HepG2 (cell line): ENCODE measurements around the gene RNU11. TPM values are rescaled to one million over a fixed set of nuclear protein-coding genes. Genes with fewer than 3 reads are reported as not detected.

ENCODE experiments used
- ATAC-seq: fragments of 200-7000 bp; cut with Tn5 transposase; 3 replicates; pipeline ENCODE4 v1.9.1; 2020; ENCODE audit warnings: mild to moderate bottlenecking, moderate library complexity
- BruUV-seq: library from RNA; stranded (reverse); fragments of 400-500 nt; replicated peaks from 2 replicates; lab custom pipeline; 2021; lab: Mats Ljungman, UMichigan
- CTCF ChIA-PET: fragments of 300-600 bp; formaldehyde crosslinking; extraction: SDS; loops from one replicate; lab custom pipeline; 2021; ENCODE audit warnings: low total read pairs, inconsistent platforms, low intra/inter-chr PET ratio; lab: Yijun Ruan, JAX
- POLR2A ChIA-PET: fragments of 350-600 bp; sonication (Branson Sonifier 250); formaldehyde crosslinking; loops from one replicate; lab custom pipeline; 2020; ENCODE audit warnings: antibody characterized with exemption, inconsistent platforms; lab: Yijun Ruan, JAX
- DNase-seq: peaks from one replicate; pipeline ENCODE4 v3.0.0-alpha.2; 2015; ENCODE audit warnings: low spot score
- FAIRE-seq: peaks from 3 replicates; lab custom pipeline; 2011; peaks lifted over from hg19 to GRCh38; lab: Jason Lieb, UNC
- H2AFZ ChIP-seq: one replicate; pipeline ENCODE4 v1.6.1; 2011; ENCODE audit warnings: low read length, inconsistent platforms
- H3K27ac ChIP-seq: fragments of 300-600 bp; 3 replicates; pipeline ENCODE4 v1.8.0; 2011; ENCODE audit warnings: mixed run types, mild to moderate bottlenecking, mixed read lengths, low read length, inconsistent platforms; ENCODE audit not compliant: insufficient read depth; ENCODE audit errors: extremely low read length
- H3K27me3 ChIP-seq, 2 experiments: fragments of 200-600 bp in 1 of 2; 2 replicates in 1 of 2; 3 replicates in 1 of 2; pipeline versions ENCODE4 v1.6.0 to v1.8.0; 2011; ENCODE audit warnings: low read length in 2 of 2, mild to moderate bottlenecking in 2 of 2, moderate library complexity in 2 of 2, inconsistent platforms in 1 of 2; ENCODE audit not compliant: insufficient read depth in 2 of 2, control insufficient read depth in 1 of 2
- H3K36me3 ChIP-seq, 2 experiments: fragments of 200-600 bp in 1 of 2; replicated peaks in 1 of 2; 2 replicates in 1 of 2; 3 replicates in 1 of 2; pipeline versions ENCODE4 v1.5.1 to v1.8.0; 2011; ENCODE audit warnings: low read length in 2 of 2, inconsistent platforms in 1 of 2; ENCODE audit not compliant: insufficient read depth in 2 of 2, control insufficient read depth in 1 of 2
- H3K4me1 ChIP-seq: 2 replicates; pipeline ENCODE4 v1.5.1; 2012; ENCODE audit warnings: low read length, inconsistent platforms; ENCODE audit not compliant: insufficient read depth
- H3K4me2 ChIP-seq: 2 replicates; pipeline ENCODE4 v1.6.0; 2011; ENCODE audit warnings: low read depth, low read length, inconsistent platforms
- H3K4me3 ChIP-seq, 3 experiments: fragments of 200-600 bp in 1 of 3; sonication (generic), shearing (Covaris generic) in 1 of 3; replicated peaks in 1 of 3; 2 replicates each; pipeline ENCODE4 v1.5.1; 2011 to 2016; ENCODE audit warnings: low read length in 3 of 3, inconsistent platforms in 2 of 3, low read depth in 2 of 3, mild to moderate bottlenecking in 2 of 3, control low read depth in 1 of 3, mixed read lengths in 1 of 3; ENCODE audit not compliant: insufficient read depth in 1 of 3
- H3K79me2 ChIP-seq: one replicate; pipeline ENCODE4 v1.6.1; 2011; ENCODE audit warnings: low read length, inconsistent platforms; ENCODE audit not compliant: insufficient read depth
- H3K9ac ChIP-seq: 2 replicates; pipeline ENCODE4 v1.6.0; 2011; ENCODE audit warnings: mild to moderate bottlenecking, low read depth, low read length, inconsistent platforms; ENCODE audit not compliant: insufficient read depth
- H3K9me3 ChIP-seq: 2 replicates; pipeline ENCODE4 v1.5.1; 2012; ENCODE audit warnings: mild to moderate bottlenecking, low read length
- H4K20me1 ChIP-seq: 2 replicates; pipeline ENCODE4 v1.6.0; 2011; ENCODE audit warnings: inconsistent platforms, mild to moderate bottlenecking, low read length, moderate library complexity; ENCODE audit not compliant: insufficient read depth
- HCFC1 ChIP-seq: fragments of 150-350 bp; IDR thresholded peaks from 2 replicates; pipeline ENCODE4 v1.6.1; 2014; ENCODE audit warnings: low read depth, low read length
- HMGXB3 ChIP-seq: sonication (generic); formaldehyde crosslinking; IDR thresholded peaks from 2 replicates; pipeline ENCODE4 v1.4.0; 2020; ENCODE audit warnings: missing genetic modification reagents, borderline replicate concordance
- PCBP2 ChIP-seq: fragments of 200-400 bp; formaldehyde crosslinking; optimal IDR thresholded peaks from 2 replicates; pipeline ENCODE3; 2018; ENCODE audit warnings: low read length, low read depth; ENCODE audit not compliant: poor library complexity, severe bottlenecking
- TEAD3 ChIP-seq: optimal IDR thresholded peaks from 2 replicates; pipeline ENCODE3; 2016; ENCODE audit warnings: borderline replicate concordance
- ZBTB25 ChIP-seq: IDR thresholded peaks from 2 replicates; pipeline ENCODE4 v1.6.1; 2018; ENCODE audit warnings: missing genetic modification reagents
- ZEB1 ChIP-seq: IDR thresholded peaks from 2 replicates; pipeline ENCODE4 v1.6.1; 2012; ENCODE audit warnings: mild to moderate bottlenecking, low read depth, inconsistent platforms; ENCODE audit not compliant: insufficient replicate concordance
- WGBS: methylation state at CpG from one replicate; pipeline ENCODE4 v1.1.6; 2017; ENCODE audit warnings: low lambda C conversion rate; 5-methylcytosine and 5-hydroxymethylcytosine counted together
- in situ Hi-C: cut with HindIII; loops from 2 replicates; pipeline ENCODE4 v1.10.0; 2017; ENCODE audit warnings: low pct_unique_long_range_greater_than_20kb; ENCODE audit not compliant: extremely low pct_ligation_motif_present
- intact Hi-C: fragments of 100-400 bp; cut with micrococcal nuclease; formaldehyde crosslinking; loops from one replicate; pipeline ENCODE4 v1.10.0; 2022; ENCODE audit not compliant: unreplicated experiment
- polyA plus RNA-seq, 8 experiments: library from polyadenylated mRNA; depleted of rRNA in 3 of 8; stranded (reverse) in 7 of 8; unstranded in 1 of 8; fragments of >200 nt; fragmentation: Illumina TruSeq in 4 of 8; extraction: Trizol in 4 of 8; gene quantifications; 2 replicates each; pipeline versions ENCODE4 v1.2.1 to v1.2.3, GENCODE V29; 2011 to 2016; ENCODE audit warnings: low read depth in 4 of 8, missing spikeins in 1 of 8, mixed read lengths in 1 of 8; ENCODE audit not compliant: insufficient read depth in 1 of 8
- total RNA-seq, 5 experiments: library from RNA; depleted of rRNA; stranded (reverse); fragments of >200 nt; fragmentation: Illumina TruSeq; extraction: Trizol; gene quantifications; 2 replicates each; pipeline ENCODE4 v1.2.3, GENCODE V29; 2016; ENCODE audit warnings: low read depth in 1 of 5
- TF ChIP-seq, protein P1 (sequence below): sonication (generic); formaldehyde crosslinking; IDR thresholded peaks from 2 replicates; pipeline ENCODE4 v1.8.0; 2022; ENCODE audit warnings: mild to moderate bottlenecking, missing genetic modification reagents, moderate library complexity
- TF ChIP-seq, protein P2 (sequence below), 2 experiments: fragments of 450-650 bp in 1 of 2; sonication (generic) in 1 of 2; formaldehyde crosslinking; IDR thresholded peaks; 2 replicates each; pipeline versions ENCODE4 v1.5.0 to v1.8.0; 2020 to 2022; ENCODE audit warnings: mild to moderate bottlenecking in 1 of 2, missing genetic modification reagents in 1 of 2
- TF ChIP-seq, protein P3 (sequence below): sonication (generic); formaldehyde crosslinking; IDR thresholded peaks from 2 replicates; pipeline ENCODE4 v1.5.1; 2020; ENCODE audit warnings: mild to moderate bottlenecking, missing genetic modification reagents, moderate library complexity

The RNU11 gene
- total and polyA plus RNA-seq, 2 of the 13 experiments (the other 11 are each of a cell fraction or from before 2014, with no cell fraction given): not detected

DNA sequence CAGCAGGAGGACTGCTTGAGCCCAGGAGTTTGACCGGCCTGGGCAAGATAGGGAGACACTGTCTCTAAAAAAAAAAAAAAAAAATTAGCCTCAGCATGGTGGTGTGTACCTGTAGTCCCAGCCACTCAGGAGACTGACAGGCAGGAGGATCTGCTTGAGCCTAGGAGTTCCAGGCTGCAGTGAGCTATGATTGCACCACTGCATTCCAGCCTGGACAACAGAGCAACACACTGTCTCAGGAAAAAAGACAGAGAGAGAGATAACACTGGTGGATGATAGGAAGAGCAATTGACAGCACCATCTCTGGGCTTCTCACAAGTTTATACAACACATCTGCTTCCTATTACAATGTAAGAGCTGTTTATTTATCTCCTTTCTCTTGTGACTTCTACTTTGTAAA, 2.4 kb upstream of the RNU11 start (continued):
- no peak for TF ChIP-seq HMGXB3

DNA sequence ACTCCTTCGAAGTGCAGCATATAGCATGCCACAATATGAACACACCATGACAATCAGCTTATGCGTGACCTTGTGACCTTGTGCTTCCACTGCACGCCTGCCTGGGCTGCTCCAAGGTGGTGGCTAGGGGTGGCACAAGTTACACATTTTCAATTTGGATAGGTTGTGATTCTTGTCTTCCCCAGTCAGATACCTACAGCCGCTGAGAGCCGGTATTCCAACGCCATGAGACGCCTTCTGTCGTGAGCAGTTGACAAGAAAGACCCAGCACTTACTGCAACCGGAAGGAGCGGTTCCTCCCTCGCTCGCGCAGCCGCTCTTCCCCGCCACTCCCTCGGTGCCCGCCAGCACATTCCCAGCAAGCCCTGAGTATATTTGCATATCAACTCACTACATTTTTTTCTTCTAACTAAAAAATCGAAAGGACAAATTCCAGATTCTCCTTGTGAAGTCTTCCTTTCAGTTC, 359 bp upstream of the RNU11 start:
- peak overlapping the region; percentile 93 for H3K9ac ChIP-seq
- peak overlapping the region; percentile 41 to 67 (median 53); a peak in 5 of 6 replicates for H3K4me3 ChIP-seq
- DNase-seq (peak; percentile 87), FAIRE-seq (peak; percentile 68), ATAC-seq (peak; percentile 84)
- intact Hi-C loops: loop anchor here (1.0 to 10.0 kb wide), 2 partner anchors 88 to 537 kb away; partner anchors contain the start of genes SRSF4 and YTHDF2
- H2AFZ ChIP-seq: peak overlapping the region; percentile 92
- 3% methylated on average over 18 of the region's 18 CpGs for WGBS
- BruUV-seq: no TSS peak
- no peaks in the 10 kb centered on the region for H4K20me1 ChIP-seq
- no peaks in the 10 kb centered on the region for H3K9me3 ChIP-seq
- CTCF ChIA-PET: no interaction called here
- peak overlapping the region; percentile 100 for H3K27ac ChIP-seq
- peak overlapping the region; percentile 86 for H3K4me2 ChIP-seq
- peaks cover 54% of the 10 kb centered on the region for H3K4me1 ChIP-seq
- no peaks in the 10 kb centered on the region for H3K27me3 ChIP-seq
- no peaks in the 10 kb centered on the region for H3K36me3 ChIP-seq
- POLR2A ChIA-PET: interaction anchor here (0.7 to 3.9 kb wide), 54 partner anchors 7 to 831 kb away, joined by 3 to 115 read pairs (median 4); partner anchors contain the start of genes ATP5IF1, EPB41, GMEB1 and MED18
- in situ Hi-C loops: no loop called here
- no peaks in the 10 kb centered on the region for H3K79me2 ChIP-seq
- TF ChIP-seq, protein P1, sequence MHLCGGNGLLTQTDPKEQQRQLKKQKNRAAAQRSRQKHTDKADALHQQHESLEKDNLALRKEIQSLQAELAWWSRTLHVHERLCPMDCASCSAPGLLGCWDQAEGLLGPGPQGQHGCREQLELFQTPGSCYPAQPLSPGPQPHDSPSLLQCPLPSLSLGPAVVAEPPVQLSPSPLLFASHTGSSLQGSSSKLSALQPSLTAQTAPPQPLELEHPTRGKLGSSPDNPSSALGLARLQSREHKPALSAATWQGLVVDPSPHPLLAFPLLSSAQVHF (CRISPR knock-in tag): peak; percentile 0; the same call in 1 of the 2 replicates
- TF ChIP-seq TEAD3 (CRISPR knock-in tag): peak; percentile 43
- no peak for TF ChIP-seq ZBTB25 (CRISPR knock-in tag)
- no peak for TF ChIP-seq PCBP2
- TF ChIP-seq, protein P2, sequence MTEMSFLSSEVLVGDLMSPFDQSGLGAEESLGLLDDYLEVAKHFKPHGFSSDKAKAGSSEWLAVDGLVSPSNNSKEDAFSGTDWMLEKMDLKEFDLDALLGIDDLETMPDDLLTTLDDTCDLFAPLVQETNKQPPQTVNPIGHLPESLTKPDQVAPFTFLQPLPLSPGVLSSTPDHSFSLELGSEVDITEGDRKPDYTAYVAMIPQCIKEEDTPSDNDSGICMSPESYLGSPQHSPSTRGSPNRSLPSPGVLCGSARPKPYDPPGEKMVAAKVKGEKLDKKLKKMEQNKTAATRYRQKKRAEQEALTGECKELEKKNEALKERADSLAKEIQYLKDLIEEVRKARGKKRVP (CRISPR knock-in tag; IDR thresholded peaks at IDR 0.05): peak in 1 of 2 experiments; percentile 37; a peak in 1 of 4 replicates
- TF ChIP-seq, protein P3, sequence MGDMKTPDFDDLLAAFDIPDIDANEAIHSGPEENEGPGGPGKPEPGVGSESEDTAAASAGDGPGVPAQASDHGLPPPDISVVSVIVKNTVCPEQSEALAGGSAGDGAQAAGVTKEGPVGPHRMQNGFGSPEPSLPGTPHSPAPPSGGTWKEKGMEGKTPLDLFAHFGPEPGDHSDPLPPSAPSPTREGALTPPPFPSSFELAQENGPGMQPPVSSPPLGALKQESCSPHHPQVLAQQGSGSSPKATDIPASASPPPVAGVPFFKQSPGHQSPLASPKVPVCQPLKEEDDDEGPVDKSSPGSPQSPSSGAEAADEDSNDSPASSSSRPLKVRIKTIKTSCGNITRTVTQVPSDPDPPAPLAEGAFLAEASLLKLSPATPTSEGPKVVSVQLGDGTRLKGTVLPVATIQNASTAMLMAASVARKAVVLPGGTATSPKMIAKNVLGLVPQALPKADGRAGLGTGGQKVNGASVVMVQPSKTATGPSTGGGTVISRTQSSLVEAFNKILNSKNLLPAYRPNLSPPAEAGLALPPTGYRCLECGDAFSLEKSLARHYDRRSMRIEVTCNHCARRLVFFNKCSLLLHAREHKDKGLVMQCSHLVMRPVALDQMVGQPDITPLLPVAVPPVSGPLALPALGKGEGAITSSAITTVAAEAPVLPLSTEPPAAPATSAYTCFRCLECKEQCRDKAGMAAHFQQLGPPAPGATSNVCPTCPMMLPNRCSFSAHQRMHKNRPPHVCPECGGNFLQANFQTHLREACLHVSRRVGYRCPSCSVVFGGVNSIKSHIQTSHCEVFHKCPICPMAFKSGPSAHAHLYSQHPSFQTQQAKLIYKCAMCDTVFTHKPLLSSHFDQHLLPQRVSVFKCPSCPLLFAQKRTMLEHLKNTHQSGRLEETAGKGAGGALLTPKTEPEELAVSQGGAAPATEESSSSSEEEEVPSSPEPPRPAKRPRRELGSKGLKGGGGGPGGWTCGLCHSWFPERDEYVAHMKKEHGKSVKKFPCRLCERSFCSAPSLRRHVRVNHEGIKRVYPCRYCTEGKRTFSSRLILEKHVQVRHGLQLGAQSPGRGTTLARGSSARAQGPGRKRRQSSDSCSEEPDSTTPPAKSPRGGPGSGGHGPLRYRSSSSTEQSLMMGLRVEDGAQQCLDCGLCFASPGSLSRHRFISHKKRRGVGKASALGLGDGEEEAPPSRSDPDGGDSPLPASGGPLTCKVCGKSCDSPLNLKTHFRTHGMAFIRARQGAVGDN: peak; percentile 95
- TF ChIP-seq ZEB1: no peak
- TF ChIP-seq HCFC1: no peak
